Measurements from ENCODE around the gene FAM174A.

Gene FAM174A

DNA sequence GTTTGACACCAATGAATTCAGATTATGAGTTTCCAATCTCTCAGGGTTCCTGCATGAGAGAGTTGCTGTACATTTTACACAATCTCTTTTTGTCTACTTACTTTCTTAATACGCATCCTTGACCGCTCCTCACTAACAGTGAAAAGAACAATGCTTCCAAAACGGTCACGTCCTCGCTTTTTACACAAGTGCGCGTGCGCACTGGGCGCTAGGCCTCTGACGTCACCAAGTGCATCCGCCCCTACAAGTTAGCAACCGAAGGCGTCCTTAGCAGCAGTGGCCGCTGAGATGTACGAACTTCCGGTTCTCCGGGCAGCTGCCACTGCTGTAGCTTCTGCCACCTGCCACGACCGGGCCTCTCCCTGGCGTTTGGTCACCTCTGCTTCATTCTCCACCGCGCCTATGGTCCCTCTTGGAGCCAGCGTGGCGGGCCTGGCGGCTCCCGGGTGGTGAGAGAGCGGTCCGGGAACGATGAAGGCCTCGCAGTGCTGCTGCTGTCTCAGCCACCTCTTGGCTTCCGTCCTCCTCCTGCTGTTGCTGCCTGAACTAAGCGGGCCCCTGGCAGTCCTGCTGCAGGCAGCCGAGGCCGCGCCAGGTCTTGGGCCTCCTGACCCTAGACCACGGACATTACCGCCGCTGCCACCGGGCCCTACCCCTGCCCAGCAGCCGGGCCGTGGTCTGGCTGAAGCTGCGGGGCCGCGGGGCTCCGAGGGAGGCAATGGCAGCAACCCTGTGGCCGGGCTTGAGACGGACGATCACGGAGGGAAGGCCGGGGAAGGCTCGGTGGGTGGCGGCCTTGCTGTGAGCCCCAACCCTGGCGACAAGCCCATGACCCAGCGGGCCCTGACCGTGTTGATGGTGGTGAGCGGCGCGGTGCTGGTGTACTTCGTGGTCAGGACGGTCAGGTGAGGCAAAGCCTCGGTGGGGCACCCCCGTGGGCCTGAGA lies at the start of gene FAM174A:
Gene FAM174A (plus strand): TSS at position 315 of the 946 bp plus-strand sequence. CDS start 157 bp downstream, at position 472.
- H3K9me3 Mint-ChIP-seq = peaks cover 17% of the 10 kb centered on the region
- H3K4me3 Mint-ChIP-seq = peak within 1 kb of the TSS; percentile 92
- peaks cover 14% of the 10 kb centered on the region for H3K36me3 Mint-ChIP-seq (ENCODE audit: low read depth)
- H3K27ac Mint-ChIP-seq = peak within 1 kb of the TSS; percentile 90
- H3K4me1 Mint-ChIP-seq (ENCODE audit: low read depth) = peaks cover 18% of the 10 kb centered on the region
- H3K27me3 Mint-ChIP-seq (ENCODE audit: low read depth) = peaks cover 18% of the 10 kb centered on the region

DNA sequence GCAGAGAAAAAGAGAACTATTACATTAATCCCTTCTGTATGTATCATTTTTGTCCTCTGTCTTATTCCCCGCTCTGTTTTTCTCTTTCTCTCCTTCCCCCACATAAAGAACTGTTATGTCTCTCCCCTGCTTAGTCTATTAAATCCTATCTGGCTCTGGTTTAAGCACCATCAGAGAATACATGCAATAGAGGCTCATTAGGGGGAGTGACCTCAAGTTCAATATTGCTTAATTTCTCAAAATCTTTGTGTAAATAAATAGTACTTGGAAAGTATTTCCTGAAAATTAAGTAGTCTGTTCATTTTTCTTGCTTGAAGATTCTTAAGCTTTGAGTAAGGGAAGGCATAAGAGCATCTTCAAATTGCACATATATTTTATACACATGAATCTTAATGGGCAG lies 41.2 kb upstream of the FAM174A start:
- H3K27ac Mint-ChIP-seq = no peak overlapping the region
- H3K4me1 Mint-ChIP-seq (ENCODE audit: low read depth) = no peaks in the 10 kb centered on the region
- H3K9me3 Mint-ChIP-seq = peaks cover 8% of the 10 kb centered on the region
- no peak overlapping the region for H3K4me3 Mint-ChIP-seq
- H3K27me3 Mint-ChIP-seq (ENCODE audit: low read depth) = no peaks in the 10 kb centered on the region
- H3K36me3 Mint-ChIP-seq (ENCODE audit: low read depth) = no peaks in the 10 kb centered on the region

DNA sequence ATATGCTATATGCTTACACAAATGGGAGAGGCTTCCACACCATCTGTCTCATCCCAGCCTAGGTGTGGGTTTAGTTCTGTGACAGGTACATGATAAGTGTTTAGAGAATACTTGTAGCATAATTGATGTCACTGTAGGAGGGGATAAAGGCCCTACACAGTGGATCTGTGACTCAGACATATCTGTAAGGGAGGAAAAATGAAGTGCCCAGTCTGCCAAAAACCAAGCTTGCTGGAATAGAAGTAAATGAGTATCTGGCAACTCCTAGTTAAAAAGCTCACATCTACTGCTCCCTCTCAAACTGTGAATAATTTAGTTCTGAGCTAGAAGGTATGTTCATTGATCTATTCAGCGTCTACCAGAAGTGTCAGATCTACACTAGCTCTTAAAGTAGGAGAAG lies 38.9 kb upstream of the FAM174A start:
- no peaks in the 10 kb centered on the region for H3K9me3 Mint-ChIP-seq
- H3K27ac Mint-ChIP-seq = no peak overlapping the region
- H3K36me3 Mint-ChIP-seq (ENCODE audit: low read depth) = no peaks in the 10 kb centered on the region
- no peaks in the 10 kb centered on the region for H3K4me1 Mint-ChIP-seq (ENCODE audit: low read depth)
- H3K27me3 Mint-ChIP-seq (ENCODE audit: low read depth) = no peaks in the 10 kb centered on the region
- H3K4me3 Mint-ChIP-seq = no peak overlapping the region

DNA sequence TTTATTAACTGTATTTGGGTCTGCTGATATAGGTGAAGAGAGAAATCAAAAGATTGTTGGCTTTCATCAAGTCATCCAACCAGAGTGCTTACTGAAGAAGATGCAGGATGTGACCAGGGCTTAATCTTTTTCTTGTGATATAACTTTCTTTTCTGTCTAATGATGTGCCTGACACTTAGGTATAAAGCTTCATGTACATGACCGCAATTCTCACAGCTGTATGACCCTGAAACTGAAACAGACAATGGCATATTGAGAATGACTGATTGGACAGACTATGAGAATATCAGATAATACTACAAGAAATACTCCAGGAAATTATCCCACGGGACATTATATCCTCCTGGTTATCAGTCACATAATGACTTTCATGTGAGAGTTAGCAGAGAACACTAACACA lies 32.5 kb upstream of the FAM174A start:
- Mint-ChIP-seq H3K36me3 (ENCODE audit: low read depth) (no peaks in the 10 kb centered on the region), H3K4me1 (ENCODE audit: low read depth) (no peaks in the 10 kb centered on the region)

DNA sequence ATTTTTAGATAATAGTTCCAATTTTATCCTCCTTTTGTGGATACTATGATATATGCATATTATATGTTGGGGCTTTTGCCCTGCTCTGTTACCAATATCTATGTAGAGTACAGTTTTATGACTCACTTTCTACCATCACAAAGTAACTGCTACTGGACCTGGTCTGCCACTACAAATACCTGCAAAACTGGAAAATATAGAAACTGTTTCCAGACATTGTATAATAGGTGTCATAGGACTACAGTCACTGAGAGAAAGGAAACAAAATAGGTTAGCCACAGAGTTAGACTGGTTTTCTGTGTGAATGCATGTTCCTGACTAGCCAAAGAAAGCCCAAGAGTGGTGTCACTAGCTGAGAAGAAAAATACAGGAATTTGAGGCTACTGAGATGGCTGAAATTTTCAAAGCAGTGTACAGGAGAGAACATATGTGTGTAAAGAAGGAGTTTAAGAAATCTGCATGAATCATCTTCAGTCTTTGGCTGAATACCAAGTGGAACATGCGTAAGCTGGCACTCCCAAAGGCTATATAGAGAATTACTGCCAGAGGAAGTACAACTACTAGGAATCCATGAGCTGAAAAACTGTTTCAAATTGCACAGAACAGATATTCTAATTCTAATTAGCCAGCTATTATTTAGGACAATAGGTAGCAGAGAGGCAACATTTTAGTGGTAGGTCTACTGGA lies 29.0 kb upstream of the FAM174A start:
- H3K9me3 Mint-ChIP-seq = no peaks in the 10 kb centered on the region
- H3K27ac Mint-ChIP-seq = no peak overlapping the region
- H3K4me3 Mint-ChIP-seq = no peak overlapping the region
- no peaks in the 10 kb centered on the region for H3K27me3 Mint-ChIP-seq (ENCODE audit: low read depth)
- H3K36me3 Mint-ChIP-seq (ENCODE audit: low read depth) = no peaks in the 10 kb centered on the region
- no peaks in the 10 kb centered on the region for H3K4me1 Mint-ChIP-seq (ENCODE audit: low read depth)

More for the DNA sequence above, 32.5 kb upstream of the FAM174A start:
- H3K4me3 Mint-ChIP-seq = no peak overlapping the region
- no peaks in the 10 kb centered on the region for H3K9me3 Mint-ChIP-seq
- no peaks in the 10 kb centered on the region for H3K27me3 Mint-ChIP-seq (ENCODE audit: low read depth)
- H3K27ac Mint-ChIP-seq = no peak overlapping the region

DNA sequence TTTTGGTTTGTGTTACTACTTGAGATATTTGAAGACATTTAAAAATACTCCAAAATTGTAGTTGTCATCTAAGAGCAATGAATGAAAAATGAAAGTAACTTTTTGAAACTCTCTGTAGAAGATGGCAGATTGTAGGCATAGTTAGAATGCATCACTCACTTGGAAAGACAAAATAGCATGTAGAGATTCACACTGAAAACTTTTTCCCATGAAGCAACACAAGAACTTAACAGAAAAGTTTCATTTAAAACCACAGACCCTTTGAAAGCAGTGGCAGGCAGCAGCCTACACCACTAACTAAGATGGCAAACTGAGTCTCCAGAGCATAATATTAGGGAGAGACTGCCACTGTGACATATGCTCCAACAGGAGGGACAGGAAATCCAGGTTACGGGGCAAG lies 18.9 kb upstream of the FAM174A start:
- peaks cover 2% of the 10 kb centered on the region for H3K4me1 Mint-ChIP-seq (ENCODE audit: low read depth)
- peaks cover 4% of the 10 kb centered on the region for H3K27me3 Mint-ChIP-seq (ENCODE audit: low read depth)
- H3K27ac Mint-ChIP-seq = no peak overlapping the region
- H3K9me3 Mint-ChIP-seq = peaks cover 24% of the 10 kb centered on the region
- no peaks in the 10 kb centered on the region for H3K36me3 Mint-ChIP-seq (ENCODE audit: low read depth)
- no peak overlapping the region for H3K4me3 Mint-ChIP-seq

DNA sequence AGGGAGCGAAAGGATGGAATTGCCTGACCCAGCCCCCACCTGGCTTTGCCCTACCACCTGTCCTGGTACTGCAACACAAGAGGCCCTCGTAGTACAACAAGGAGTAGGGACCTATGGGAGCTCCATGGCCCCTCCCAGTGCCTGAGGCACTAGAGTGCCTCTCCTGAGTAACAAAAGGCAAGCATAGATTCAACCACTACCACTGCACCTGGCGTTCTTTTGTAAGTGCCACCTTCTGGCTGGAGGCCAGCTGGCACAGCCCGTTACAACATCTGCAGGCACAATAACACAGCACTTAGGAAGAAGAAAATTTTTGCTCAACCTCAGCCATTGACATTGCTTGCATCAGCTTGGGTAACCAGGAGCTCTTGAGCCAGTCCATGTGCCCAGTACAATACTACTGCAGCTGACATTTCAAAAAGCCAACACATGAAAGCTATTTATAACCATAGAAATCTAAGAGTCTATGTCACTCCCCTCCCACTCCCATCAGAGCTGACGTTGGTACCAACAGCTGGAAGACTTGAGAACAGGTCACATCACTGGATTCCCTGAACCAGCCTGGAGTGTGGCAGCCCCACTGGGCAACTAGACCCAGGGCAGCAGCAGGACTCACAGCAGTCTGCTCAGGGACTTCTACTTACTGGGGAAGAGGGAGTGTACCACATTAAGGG lies 17.7 kb upstream of the FAM174A start:
- peaks cover 2% of the 10 kb centered on the region for H3K4me1 Mint-ChIP-seq (ENCODE audit: low read depth)
- no peak overlapping the region for H3K4me3 Mint-ChIP-seq

DNA sequence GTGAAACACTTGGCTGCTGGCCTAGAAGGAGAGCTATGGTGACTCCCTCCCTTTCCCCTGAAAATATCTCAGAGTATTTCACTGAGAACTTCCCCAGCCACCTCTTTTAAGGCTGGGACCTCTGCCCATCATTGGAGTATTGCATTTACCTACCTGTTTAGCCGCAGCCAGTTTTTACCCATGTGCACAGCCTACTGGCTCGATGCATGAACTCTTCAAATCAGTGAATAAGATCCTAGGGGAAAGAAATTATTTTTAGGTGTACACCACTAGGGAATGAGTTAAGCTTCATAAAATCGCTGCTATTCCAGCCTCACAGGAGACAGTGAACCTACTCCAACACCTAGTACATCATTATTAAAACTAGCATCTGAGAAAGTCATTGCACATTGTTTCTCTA lies 16.8 kb upstream of the FAM174A start:
- Mint-ChIP-seq H3K4me1 (ENCODE audit: low read depth) (peaks cover 2% of the 10 kb centered on the region), H3K27ac (no peak overlapping the region), H3K27me3 (ENCODE audit: low read depth) (peaks cover 5% of the 10 kb centered on the region), H3K9me3 (peaks cover 27% of the 10 kb centered on the region), H3K4me3 (no peak overlapping the region), H3K36me3 (ENCODE audit: low read depth) (no peaks in the 10 kb centered on the region)

More for the DNA sequence above, 17.7 kb upstream of the FAM174A start:
- no peaks in the 10 kb centered on the region for H3K36me3 Mint-ChIP-seq (ENCODE audit: low read depth)
- peaks cover 27% of the 10 kb centered on the region for H3K9me3 Mint-ChIP-seq
- no peak overlapping the region for H3K27ac Mint-ChIP-seq
- peaks cover 5% of the 10 kb centered on the region for H3K27me3 Mint-ChIP-seq (ENCODE audit: low read depth)

DNA sequence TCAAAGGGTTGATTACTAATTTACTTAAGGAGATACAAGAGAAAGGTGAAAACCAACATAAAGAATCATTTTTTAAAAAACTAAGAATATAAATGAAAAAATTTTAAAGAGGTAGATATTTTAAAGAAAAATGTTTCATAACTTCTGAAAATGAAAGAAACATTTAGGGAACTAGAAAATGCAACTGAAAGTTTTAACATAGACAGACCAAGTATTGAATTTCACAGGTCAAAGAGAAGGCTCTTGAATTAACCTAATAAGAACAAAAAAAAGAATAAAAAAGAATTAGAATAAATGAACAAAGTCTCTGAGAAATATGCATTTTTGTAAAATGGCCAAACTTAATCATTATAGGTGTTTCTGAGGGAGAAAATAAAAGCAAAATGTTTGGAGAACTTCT lies 16.1 kb upstream of the FAM174A start:
- no peak overlapping the region for H3K4me3 Mint-ChIP-seq
- H3K9me3 Mint-ChIP-seq = peaks cover 27% of the 10 kb centered on the region
- peaks cover 2% of the 10 kb centered on the region for H3K4me1 Mint-ChIP-seq (ENCODE audit: low read depth)
- peaks cover 11% of the 10 kb centered on the region for H3K27me3 Mint-ChIP-seq (ENCODE audit: low read depth)
- H3K36me3 Mint-ChIP-seq (ENCODE audit: low read depth) = no peaks in the 10 kb centered on the region
- no peak overlapping the region for H3K27ac Mint-ChIP-seq

DNA sequence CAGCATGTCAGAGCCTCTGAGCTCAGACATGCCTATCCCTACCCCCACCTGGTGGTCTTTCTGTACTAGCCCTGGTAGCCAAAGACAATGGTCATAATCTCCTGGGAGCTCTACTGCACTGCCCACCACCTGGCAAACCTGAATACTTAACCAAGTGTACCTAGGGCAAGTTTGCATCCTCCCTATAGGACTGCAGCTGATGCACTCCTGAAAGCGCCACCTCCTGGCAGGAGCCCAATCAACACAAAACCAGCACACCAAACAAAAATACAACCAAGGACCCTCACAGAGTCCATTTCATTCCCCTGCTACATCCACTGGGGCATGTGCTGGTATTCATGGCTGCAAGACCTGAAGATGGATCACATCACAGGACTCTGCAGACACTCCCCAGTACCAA lies 14.8 kb upstream of the FAM174A start:
- H3K36me3 Mint-ChIP-seq (ENCODE audit: low read depth) = no peaks in the 10 kb centered on the region
- no peak overlapping the region for H3K4me3 Mint-ChIP-seq
- H3K4me1 Mint-ChIP-seq (ENCODE audit: low read depth) = peaks cover 2% of the 10 kb centered on the region
- H3K27me3 Mint-ChIP-seq (ENCODE audit: low read depth) = peaks cover 11% of the 10 kb centered on the region
- H3K9me3 Mint-ChIP-seq = peaks cover 27% of the 10 kb centered on the region
- H3K27ac Mint-ChIP-seq = no peak overlapping the region

DNA sequence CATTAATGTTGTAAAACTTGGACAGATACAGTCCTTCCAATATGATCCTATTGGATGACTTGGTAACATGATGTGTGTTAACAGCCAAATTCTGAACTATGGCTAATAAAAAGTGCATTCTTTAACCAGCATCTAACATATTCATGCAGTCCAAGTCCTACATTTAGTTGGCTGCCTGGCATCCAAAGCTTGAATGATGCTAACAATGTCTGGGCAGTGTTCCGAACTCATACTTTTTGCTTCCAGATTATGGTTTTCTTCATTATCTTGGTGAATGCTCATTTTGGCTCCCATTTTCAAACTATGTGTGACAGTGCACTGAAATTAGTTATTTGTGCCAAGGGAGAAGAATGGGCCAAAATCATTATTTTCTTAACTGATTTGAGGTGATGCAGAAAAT lies 2.8 kb downstream of the FAM174A start:
- Mint-ChIP-seq H3K9me3 (no peaks in the 10 kb centered on the region), H3K27ac (no peak overlapping the region), H3K36me3 (ENCODE audit: low read depth) (peaks cover 3% of the 10 kb centered on the region), H3K27me3 (ENCODE audit: low read depth) (peaks cover 3% of the 10 kb centered on the region), H3K4me1 (ENCODE audit: low read depth) (peaks cover 18% of the 10 kb centered on the region), H3K4me3 (no peak overlapping the region)

DNA sequence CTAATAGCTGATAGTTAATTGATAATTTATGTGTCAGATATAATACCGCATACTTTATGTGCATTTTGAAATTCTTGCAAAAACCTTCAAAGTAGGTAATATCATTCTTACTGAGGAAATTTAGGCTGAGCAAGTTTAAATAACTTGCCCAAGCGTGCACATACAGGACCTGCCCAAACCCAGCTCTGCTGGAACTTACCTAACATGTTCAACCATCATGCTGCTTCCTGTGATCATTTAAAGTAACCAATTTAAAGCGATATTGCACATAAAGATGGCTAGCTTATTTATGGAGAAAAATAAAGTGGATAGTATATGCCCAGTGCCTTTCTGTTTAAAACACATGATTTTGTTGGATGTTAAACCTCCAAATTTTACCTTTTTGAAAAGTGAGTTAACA lies 4.3 kb downstream of the FAM174A start:
- no peaks in the 10 kb centered on the region for H3K27me3 Mint-ChIP-seq (ENCODE audit: low read depth)
- H3K4me1 Mint-ChIP-seq (ENCODE audit: low read depth) = peaks cover 17% of the 10 kb centered on the region
- H3K36me3 Mint-ChIP-seq (ENCODE audit: low read depth) = peaks cover 5% of the 10 kb centered on the region
- H3K9me3 Mint-ChIP-seq = no peaks in the 10 kb centered on the region
- H3K4me3 Mint-ChIP-seq = no peak overlapping the region
- H3K27ac Mint-ChIP-seq = no peak overlapping the region

DNA sequence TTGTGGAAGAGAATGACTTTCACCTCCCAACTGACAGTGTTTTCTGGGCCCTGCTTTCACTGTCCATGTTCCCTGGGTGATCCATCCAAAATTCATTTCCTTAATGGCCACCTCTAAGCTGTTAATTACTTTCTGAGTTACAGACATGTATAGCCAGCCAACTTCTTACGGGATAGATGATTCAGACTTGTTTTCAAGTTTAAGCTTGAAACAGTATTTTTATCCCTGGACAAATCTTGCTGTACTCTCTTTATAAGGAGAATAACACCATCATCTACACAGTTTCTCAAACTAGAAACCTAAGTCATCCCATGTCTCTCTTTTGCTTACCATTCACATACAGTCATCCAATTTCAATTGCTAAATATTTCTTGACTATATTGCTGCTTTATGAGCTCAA lies 6.9 kb downstream of the FAM174A start:
- Mint-ChIP-seq H3K27me3 (ENCODE audit: low read depth) (no peaks in the 10 kb centered on the region), H3K4me1 (ENCODE audit: low read depth) (peaks cover 3% of the 10 kb centered on the region), H3K36me3 (ENCODE audit: low read depth) (peaks cover 2% of the 10 kb centered on the region), H3K27ac (no peak overlapping the region), H3K4me3 (no peak overlapping the region), H3K9me3 (no peaks in the 10 kb centered on the region)

DNA sequence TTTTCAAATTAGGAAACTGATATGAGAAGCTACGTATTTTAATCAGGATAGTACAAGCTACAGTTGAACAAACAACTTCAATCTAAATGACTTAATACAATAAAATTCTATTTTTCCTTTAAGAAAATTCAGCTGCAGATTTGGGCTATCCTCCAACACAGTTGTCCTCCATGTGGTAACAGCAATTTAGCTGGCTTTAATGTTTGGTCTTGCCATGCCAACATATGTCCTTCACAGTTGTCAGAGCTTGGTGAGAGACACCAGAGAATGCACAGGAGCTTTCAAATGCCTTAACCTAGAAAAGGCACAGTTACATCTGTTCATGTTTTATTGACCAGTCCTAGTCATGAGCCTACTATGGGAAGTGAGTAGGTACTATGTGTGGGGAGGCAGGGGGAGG lies 10.8 kb downstream of the FAM174A start:
- H3K27me3 Mint-ChIP-seq (ENCODE audit: low read depth) = no peaks in the 10 kb centered on the region
- H3K4me3 Mint-ChIP-seq = no peak overlapping the region
- peaks cover 2% of the 10 kb centered on the region for H3K4me1 Mint-ChIP-seq (ENCODE audit: low read depth)
- no peak overlapping the region for H3K27ac Mint-ChIP-seq
- peaks cover 2% of the 10 kb centered on the region for H3K36me3 Mint-ChIP-seq (ENCODE audit: low read depth)
- H3K9me3 Mint-ChIP-seq = no peaks in the 10 kb centered on the region
